ENCODE measurements around the gene PICK1.
"Not testable (repeated sequence)": the region's sequence is repeated elsewhere in the genome, so short reads cannot be mapped to it uniquely, and the experiment has no call there.

PICK1 gene

GRCh38 chr22:38034278-38034882 is 22.8 kb upstream of the PICK1 start:
- H3K4me3 ChIP-seq (ENCODE audit: low read depth, low read length) = peak overlapping the region; percentile 32
- no peak for TF ChIP-seq CTCF (IDR thresholded peaks at IDR 0.05; ENCODE audit: low read depth, low read length)
- peak; percentile 95 for TF ChIP-seq MAX (IDR thresholded peaks at IDR 0.05; ENCODE audit: low read depth, low read length)
- TF ChIP-seq MYC (IDR thresholded peaks at IDR 0.05; ENCODE audit: low read depth, low read length) = no peak
- no peak for TF ChIP-seq POLR2A (IDR thresholded peaks at IDR 0.05; ENCODE audit: extremely low read depth, insufficient read length)
- DNase-seq (ENCODE audit: low read depth) = peak; percentile 96

- TF ChIP-seq MYC (IDR thresholded peaks at IDR 0.05; ENCODE audit: low read depth, low read length) = no peak
- TF ChIP-seq MAX (IDR thresholded peaks at IDR 0.05; ENCODE audit: low read depth, low read length) = no peak
- no peak for TF ChIP-seq POLR2A (IDR thresholded peaks at IDR 0.05; ENCODE audit: extremely low read depth, insufficient read length)
- no peak for TF ChIP-seq CTCF (IDR thresholded peaks at IDR 0.05; ENCODE audit: low read depth, low read length)
- no peak overlapping the region for H3K4me3 ChIP-seq (ENCODE audit: low read depth, low read length)
- DNase-seq (ENCODE audit: low read depth) = no peak
These were observed 22.2 kb upstream of the PICK1 start for GRCh38 chr22:38034884-38035529.

- H3K4me3 ChIP-seq (ENCODE audit: low read depth, low read length) = no peak overlapping the region
- DNase-seq (ENCODE audit: low read depth) = peak; percentile 33
- no peak for TF ChIP-seq MYC (IDR thresholded peaks at IDR 0.05; ENCODE audit: low read depth, low read length)
- no peak for TF ChIP-seq MAX (IDR thresholded peaks at IDR 0.05; ENCODE audit: low read depth, low read length)
- no peak for TF ChIP-seq CTCF (IDR thresholded peaks at IDR 0.05; ENCODE audit: low read depth, low read length)
- TF ChIP-seq POLR2A (IDR thresholded peaks at IDR 0.05; ENCODE audit: extremely low read depth, insufficient read length) = no peak
These were observed 21.7 kb upstream of the PICK1 start for GRCh38 chr22:38035530-38035885.

GRCh38 chr22:38036392-38037062 is 20.7 kb upstream of the PICK1 start:
- H3K4me3 ChIP-seq (ENCODE audit: low read depth, low read length) = no peak overlapping the region
- TF ChIP-seq MYC (IDR thresholded peaks at IDR 0.05; ENCODE audit: low read depth, low read length) (no peak), CTCF (IDR thresholded peaks at IDR 0.05; ENCODE audit: low read depth, low read length) (no peak), MAX (IDR thresholded peaks at IDR 0.05; ENCODE audit: low read depth, low read length) (no peak), POLR2A (IDR thresholded peaks at IDR 0.05; ENCODE audit: extremely low read depth, insufficient read length) (no peak)
- no peak for DNase-seq (ENCODE audit: low read depth)

GRCh38 chr22:38037367-38038150 is 19.6 kb upstream of the PICK1 start:
- not testable (repeated sequence) for DNase-seq (ENCODE audit: low read depth); H3K4me3 ChIP-seq (ENCODE audit: low read depth, low read length)

- H3K4me3 ChIP-seq (ENCODE audit: low read depth, low read length) = no peak overlapping the region
- TF ChIP-seq CTCF (IDR thresholded peaks at IDR 0.05; ENCODE audit: low read depth, low read length) (no peak), MAX (IDR thresholded peaks at IDR 0.05; ENCODE audit: low read depth, low read length) (no peak), MYC (IDR thresholded peaks at IDR 0.05; ENCODE audit: low read depth, low read length) (no peak), POLR2A (IDR thresholded peaks at IDR 0.05; ENCODE audit: extremely low read depth, insufficient read length) (no peak)
- DNase-seq (ENCODE audit: low read depth) = no peak
These were observed 18.8 kb upstream of the PICK1 start for GRCh38 chr22:38038426-38038825.

All from NB4 (cell line).